AG04450 (cell line): ENCODE results near the gene CACNA1D. TPM values are rescaled to one million over a fixed set of nuclear protein-coding genes. Genes with fewer than 3 reads are reported as not detected.

Experiments
- CTCF ChIA-PET: fragments of 300-600, 350-600 bp; formaldehyde crosslinking; extraction: SDS; loops from one replicate; lab custom pipeline; 2022; ENCODE audit warnings: antibody characterized with exemption, inconsistent platforms; lab: Charles Lee
- POLR2A ChIA-PET: fragments of 350-600 bp; formaldehyde crosslinking; extraction: SDS; loops from one replicate; lab custom pipeline; 2021; ENCODE audit warnings: antibody characterized with exemption, inconsistent platforms; lab: Yijun Ruan, JAX
- DNase-seq: peaks from one replicate; pipeline ENCODE4 v3.0.0-alpha.2; 2011; ENCODE audit warnings: low read depth, low spot score
- H3K27ac ChIP-seq: one replicate; pipeline ENCODE4 v1.5.1; 2012; ENCODE audit warnings: low read depth, low read length, control low read depth
- H3K27me3 ChIP-seq: one replicate; pipeline ENCODE4 v1.6.0; 2012; ENCODE audit warnings: low read length; ENCODE audit not compliant: control insufficient read depth, insufficient read depth
- H3K4me3 ChIP-seq: 2 replicates; pipeline ENCODE4 v1.5.1; 2011; ENCODE audit warnings: mild to moderate bottlenecking, low read depth, low read length, control low read depth
- H3K9me3 ChIP-seq: 2 replicates; pipeline ENCODE4 v1.5.1; 2012; ENCODE audit warnings: low read length; ENCODE audit not compliant: control insufficient read depth, insufficient read depth
- CTCF ChIP-seq: IDR thresholded peaks from 2 replicates; pipeline ENCODE4 v1.5.1; 2011; ENCODE audit warnings: low read depth, low read length, control low read depth, inconsistent platforms
- polyA plus RNA-seq: library from polyadenylated mRNA; depleted of rRNA; stranded (reverse); fragments of >200 nt; gene quantifications from 2 replicates; pipeline ENCODE4 v1.2.3, GENCODE V29; 2011

Gene CACNA1D
- polyA plus RNA-seq, 1 experiment = 0.07 TPM

DNA sequence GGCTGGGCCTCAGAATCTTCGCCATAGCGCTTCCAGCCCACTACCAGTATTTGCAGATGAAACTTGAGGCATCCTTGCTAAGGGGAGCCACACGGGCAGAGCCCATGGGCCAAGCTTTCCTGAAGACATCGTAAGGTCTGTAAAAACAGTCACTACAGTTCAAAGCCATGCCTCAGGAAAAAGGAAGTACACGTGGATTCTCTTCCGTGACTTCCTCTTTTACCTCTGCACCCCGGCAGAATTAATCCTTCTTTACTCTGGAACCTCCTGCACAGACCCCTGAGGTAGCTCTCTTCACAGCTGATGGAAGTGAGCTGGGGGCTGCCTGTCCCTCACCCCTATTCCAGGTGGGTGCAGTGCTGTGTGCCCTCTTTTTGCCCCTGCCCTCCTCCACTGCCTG is 222.6 kb downstream of the CACNA1D start:
- no peak for TF ChIP-seq CTCF
- CTCF ChIA-PET = no interaction called here
- Histone ChIP-seq H3K4me3 (no peak overlapping the region), H3K27ac (no peak overlapping the region), H3K27me3 (peaks cover 2% of the 10 kb centered on the region), H3K9me3 (no peaks in the 10 kb centered on the region)
- no peak for DNase-seq
- POLR2A ChIA-PET = no interaction called here

DNA sequence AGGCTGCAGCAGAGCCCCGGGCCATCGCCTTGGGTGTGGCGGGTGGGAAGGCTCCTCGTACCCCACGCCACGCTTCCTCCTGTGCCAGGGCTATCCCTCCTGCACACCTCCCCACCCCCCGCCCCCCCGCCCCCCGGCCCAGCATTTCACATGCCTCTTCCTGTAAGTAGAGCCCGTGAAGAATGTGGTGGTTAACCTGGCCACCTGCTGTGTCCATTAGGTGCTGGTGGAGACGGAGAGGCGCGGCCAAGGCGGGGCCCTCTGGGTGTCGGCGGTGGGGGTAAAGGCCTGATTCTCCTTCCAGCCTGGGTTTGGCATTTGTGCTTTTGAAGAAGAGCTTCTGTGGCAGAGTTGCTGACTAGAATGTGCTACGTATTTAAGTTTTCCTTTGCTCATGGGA is 224.1 kb downstream of the CACNA1D start:
- H3K9me3 ChIP-seq = no peaks in the 10 kb centered on the region
- DNase-seq = no peak
- peaks cover 2% of the 10 kb centered on the region for H3K27me3 ChIP-seq
- ChIA-PET POLR2A (no interaction called here), CTCF (no interaction called here)
- no peak overlapping the region for H3K4me3 ChIP-seq
- TF ChIP-seq CTCF = no peak
- H3K27ac ChIP-seq = no peak overlapping the region

- Histone ChIP-seq H3K4me3 (no peak overlapping the region), H3K27ac (no peak overlapping the region), H3K27me3 (peaks cover 2% of the 10 kb centered on the region), H3K9me3 (no peaks in the 10 kb centered on the region)
- POLR2A ChIA-PET = no interaction called here
- no peak for DNase-seq
- CTCF ChIA-PET = interaction anchor here (2.4 kb wide), 1 partner anchor 10 kb away, joined by 11 read pairs; no protein-coding TSS in a partner anchor
- TF ChIP-seq CTCF = no peak
These were observed 225.4 kb downstream of the CACNA1D start for GRCh38 chr3:53719796-53720195.

DNA sequence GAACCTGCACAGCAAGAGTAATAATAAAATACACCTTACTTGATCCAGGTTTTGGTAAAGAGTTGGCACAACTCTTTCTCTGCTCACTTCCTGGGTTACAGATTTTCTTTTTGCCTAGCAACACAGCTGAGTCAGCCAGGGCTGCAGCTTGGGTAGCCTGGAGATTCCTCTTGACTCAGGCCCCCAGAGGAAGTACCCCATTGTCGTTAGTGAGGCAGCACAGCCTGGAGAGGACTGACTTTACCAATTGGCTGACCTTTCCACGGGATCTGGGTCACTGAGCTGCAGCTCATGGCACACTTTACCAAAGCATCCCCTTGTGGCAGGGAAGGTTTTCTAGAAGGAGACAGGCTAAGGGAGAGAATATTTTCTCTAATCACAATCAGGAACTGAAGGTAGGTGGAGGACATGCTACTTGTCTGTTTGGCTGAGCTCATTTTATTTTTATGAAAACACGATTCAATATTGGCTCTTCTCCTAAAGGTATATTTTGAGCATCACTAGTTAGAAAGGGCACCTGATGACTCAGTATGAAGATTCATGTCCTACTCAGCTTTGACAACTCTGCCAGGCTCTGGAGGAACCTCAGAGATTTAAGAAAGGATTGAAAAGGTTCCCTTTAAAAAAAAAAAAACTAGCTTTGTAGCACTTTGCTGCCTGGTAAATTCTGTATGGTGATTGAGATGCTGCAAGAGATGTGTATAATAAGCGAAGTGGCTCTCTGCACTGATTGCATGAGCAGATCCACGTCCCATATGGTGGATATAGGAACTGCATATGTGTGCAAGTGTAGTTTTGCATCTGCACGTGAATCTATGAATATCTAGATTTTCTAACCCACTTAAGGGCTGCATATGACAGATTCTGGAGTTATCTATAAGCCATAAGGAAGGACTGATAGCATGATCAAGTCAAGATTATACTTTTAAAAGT is 227.0 kb downstream of the CACNA1D start:
- Histone ChIP-seq H3K4me3 (no peak overlapping the region), H3K27me3 (no peaks in the 10 kb centered on the region), H3K9me3 (no peaks in the 10 kb centered on the region), H3K27ac (no peak overlapping the region)
- no peak for DNase-seq
- TF ChIP-seq CTCF = no peak
- ChIA-PET CTCF (interaction anchor here (2.4 kb wide), 1 partner anchor 11 kb away, joined by 11 read pairs; no protein-coding TSS in a partner anchor), POLR2A (no interaction called here)

- H3K4me3 ChIP-seq = no peak overlapping the region
- ChIA-PET POLR2A (no interaction called here), CTCF (no interaction called here)
- no peak for TF ChIP-seq CTCF
- H3K9me3 ChIP-seq = no peaks in the 10 kb centered on the region
- no peak for DNase-seq
- H3K27ac ChIP-seq = no peak overlapping the region
- H3K27me3 ChIP-seq = no peaks in the 10 kb centered on the region
These were observed 230.2 kb downstream of the CACNA1D start for GRCh38 chr3:53724566-53724965.
